GM06990 (cell line): Measurements from ENCODE around the gene CNIH2.

Experiments
- DNase-seq: peaks from one replicate; pipeline ENCODE4 v3.0.0-alpha.2; 2011; ENCODE audit not compliant: insufficient read length; ENCODE audit errors: extremely low read depth
- H3K27me3 ChIP-seq: replicated peaks from 2 replicates; pipeline ENCODE4 v1.6.0; 2011; ENCODE audit warnings: low read length; ENCODE audit not compliant: control insufficient read depth, insufficient read depth
- H3K36me3 ChIP-seq: 2 replicates; pipeline ENCODE4 v1.5.1; 2011; ENCODE audit warnings: low read length; ENCODE audit not compliant: control insufficient read depth, insufficient read depth
- H3K4me3 ChIP-seq: replicated peaks from 2 replicates; pipeline ENCODE4 v1.5.1; 2011; ENCODE audit warnings: low read depth, mild to moderate bottlenecking, control low read depth, low read length
- TF ChIP-seq, protein P1 (sequence below): IDR thresholded peaks from 2 replicates; pipeline ENCODE4 v1.5.1; 2011; ENCODE audit warnings: low read length, control low read depth, mild to moderate bottlenecking, inconsistent platforms; ENCODE audit not compliant: insufficient read depth, poor library complexity, severe bottlenecking

Gene CNIH2

DNA sequence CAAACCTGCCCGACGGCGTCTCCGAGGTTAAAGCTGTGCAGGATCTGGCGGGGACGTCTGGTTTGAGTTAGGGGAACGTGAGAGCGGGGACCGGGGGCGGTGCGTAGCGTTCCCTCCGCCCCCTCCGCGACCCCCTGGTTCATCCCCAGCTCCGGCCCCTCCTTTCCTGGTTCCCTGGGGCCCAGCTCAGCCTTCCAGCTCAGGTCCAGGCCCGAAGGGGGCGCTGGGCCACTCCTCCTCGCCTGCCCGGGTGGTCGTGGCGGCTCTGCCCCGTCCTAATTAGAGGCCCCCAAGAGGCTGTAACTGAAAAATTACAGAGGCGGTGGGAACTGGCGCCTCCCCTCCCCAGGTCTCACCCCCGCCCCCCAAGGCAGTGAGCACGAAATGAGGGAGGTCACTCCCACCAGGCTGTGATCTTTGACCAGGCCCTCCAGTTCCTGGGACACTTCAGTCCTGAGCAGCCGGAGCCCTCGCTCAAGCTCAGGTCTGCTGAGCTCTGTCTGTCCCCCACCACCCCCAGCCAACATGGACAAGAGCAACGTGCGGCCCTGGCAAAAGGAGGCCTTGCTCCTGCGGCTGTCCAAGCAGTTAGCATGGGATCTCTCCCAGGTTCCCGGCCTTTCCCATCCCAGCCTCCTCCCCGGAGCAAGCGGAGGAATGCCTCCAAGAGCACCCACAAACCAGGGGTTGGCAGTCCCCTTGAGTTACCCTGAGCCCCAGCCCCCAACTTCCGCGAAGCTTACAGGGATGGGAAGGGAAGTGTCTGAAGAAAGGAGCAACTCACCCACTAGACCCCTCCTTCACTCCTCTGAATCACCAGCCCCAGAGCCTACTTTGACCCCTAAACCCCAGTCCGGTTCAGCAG is 35.6 kb downstream of the CNIH2 start:
- Histone ChIP-seq H3K27me3 (no peaks in the 10 kb centered on the region; the same call in 1 of the 2 replicates), H3K36me3 (no peaks in the 10 kb centered on the region), H3K4me3 (no peak overlapping the region; the same call in 1 of the 2 replicates)
- no peak for DNase-seq
- TF ChIP-seq, protein P1, sequence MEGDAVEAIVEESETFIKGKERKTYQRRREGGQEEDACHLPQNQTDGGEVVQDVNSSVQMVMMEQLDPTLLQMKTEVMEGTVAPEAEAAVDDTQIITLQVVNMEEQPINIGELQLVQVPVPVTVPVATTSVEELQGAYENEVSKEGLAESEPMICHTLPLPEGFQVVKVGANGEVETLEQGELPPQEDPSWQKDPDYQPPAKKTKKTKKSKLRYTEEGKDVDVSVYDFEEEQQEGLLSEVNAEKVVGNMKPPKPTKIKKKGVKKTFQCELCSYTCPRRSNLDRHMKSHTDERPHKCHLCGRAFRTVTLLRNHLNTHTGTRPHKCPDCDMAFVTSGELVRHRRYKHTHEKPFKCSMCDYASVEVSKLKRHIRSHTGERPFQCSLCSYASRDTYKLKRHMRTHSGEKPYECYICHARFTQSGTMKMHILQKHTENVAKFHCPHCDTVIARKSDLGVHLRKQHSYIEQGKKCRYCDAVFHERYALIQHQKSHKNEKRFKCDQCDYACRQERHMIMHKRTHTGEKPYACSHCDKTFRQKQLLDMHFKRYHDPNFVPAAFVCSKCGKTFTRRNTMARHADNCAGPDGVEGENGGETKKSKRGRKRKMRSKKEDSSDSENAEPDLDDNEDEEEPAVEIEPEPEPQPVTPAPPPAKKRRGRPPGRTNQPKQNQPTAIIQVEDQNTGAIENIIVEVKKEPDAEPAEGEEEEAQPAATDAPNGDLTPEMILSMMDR, result no peak

DNA sequence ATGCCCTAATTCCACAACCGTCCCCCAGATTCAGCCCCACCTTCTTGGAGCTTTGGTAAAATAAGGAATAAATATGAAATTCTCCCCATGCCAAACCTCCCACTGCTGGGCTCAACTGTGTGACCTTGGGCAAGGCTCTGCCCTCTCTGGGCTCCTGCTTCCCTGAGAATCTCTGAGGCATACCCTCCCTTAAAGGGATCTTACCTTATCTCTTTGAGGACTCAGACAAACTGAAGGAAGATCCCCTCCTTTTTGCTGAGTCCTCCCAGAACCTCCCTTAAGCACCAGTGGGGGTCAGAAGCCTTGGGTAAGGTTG is 36.2 kb downstream of the CNIH2 start:
- no peaks in the 10 kb centered on the region for H3K36me3 ChIP-seq
- H3K27me3 ChIP-seq, result no peaks in the 10 kb centered on the region; the same call in 1 of the 2 replicates
- no peak for DNase-seq
- no peak overlapping the region for H3K4me3 ChIP-seq
- TF ChIP-seq, protein P1, result no peak

DNA sequence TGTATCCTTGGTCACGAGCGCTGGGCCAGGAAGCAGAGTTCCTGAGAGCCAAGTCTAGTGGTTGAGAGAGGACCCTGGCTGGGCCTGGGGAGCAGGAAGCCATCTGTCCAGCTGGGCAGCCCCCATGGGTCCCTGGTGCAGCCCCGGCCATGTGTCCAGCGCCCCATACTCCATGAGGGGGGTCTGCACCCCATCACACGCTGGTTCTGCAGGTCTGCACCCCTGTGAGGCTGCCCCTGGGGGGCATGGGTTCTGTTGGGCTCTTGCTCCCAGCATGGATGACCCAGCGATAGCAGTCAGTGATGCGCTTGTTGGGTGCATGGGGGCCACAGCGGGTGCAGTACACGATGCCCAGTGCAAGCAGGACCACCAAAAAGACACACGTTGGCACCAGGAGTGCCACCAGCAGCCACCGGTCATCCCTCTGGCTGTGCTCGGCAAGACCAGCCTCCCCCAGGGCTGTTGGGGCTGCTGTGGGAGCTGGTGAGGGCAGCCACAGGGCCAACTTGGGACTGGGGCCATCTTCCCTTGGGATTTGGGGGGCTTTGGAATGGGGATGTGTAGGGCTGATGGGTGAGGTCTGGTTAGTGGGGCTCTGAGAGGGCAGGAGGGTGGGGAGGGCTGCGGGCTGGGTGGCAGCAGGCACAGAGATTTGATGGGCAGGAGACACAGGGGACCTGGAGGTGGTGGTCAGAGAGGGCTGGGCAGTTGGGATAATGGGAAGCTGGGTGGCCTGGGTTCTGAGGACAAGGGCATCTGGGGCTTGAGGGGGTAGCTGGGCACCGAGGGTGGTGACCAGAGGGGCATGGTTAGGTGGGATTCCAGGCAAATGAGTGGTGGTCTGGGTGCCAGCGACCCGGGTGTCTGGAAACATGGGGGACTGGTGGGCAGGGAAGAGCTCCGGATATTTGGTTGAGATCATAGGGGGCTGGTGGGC is 36.9 kb downstream of the CNIH2 start:
- Histone ChIP-seq H3K27me3 (no peaks in the 10 kb centered on the region; the same call in 1 of the 2 replicates), H3K36me3 (no peaks in the 10 kb centered on the region), H3K4me3 (no peak overlapping the region)
- no peak for DNase-seq
- TF ChIP-seq, protein P1, result no peak

DNA sequence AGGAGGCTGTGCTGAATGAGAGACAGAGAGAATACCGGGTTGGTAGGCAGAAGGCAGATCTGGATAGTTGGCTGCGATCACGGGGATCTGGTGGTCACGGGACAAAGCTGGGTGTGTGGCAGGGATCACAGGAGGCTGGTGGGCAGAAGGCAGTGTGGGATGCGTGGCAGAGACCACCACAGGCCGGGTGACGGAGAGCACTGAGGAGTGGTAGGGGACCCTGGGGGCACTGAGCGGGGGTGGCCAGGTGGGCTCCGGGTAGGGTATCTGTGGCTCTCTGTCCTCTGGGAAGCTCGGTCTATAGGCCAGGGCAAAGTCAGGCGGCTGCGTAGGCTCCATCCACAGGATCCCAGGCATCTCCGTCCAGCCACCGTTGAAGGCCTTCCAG is 37.5 kb downstream of the CNIH2 start:
- Histone ChIP-seq H3K27me3 (no peaks in the 10 kb centered on the region; the same call in 1 of the 2 replicates), H3K4me3 (no peak overlapping the region), H3K36me3 (no peaks in the 10 kb centered on the region)
- TF ChIP-seq, protein P1, result no peak
- DNase-seq, result no peak

DNA sequence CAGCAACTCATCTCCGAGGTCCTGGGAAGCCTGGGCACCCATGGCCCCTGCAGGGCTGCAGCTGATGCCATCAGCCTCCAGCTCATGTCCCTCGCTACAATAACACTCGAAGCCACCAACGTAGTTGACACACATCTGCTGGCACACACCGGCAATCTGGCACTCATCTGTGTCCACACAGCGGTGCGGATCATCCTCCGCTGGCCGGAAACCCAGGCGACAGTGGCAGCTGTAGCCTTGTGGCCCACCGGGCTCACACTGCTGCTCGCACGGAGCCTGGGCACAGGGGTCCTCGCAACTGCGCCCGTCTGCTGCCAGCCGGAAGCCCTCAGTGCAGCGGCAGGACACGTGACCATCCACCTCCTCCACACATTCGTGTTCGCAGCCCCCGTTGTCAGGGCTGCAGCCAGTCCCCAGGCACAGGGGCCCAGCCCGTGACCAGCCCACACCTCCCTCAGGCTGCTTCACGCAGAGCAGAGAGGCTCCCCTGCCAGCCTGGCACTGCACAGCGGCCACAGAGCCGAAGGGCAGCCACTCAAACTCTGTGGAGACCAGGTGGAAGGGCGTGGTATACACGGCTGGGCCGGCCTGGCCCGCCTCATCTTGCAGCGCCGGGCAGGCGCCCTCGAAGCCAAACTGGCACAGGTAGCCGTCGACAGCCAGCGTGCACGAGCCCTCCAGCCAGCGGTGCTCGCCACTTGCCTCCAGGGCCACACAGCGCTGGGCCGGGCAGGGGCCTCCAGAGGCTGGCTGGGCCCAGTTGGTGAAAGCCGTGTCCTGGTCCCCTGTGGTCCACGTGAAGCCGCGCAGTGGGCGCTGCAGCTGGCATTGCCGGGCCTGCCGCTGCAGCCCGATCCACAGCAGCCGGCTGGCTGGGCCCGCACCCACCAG is 38.2 kb downstream of the CNIH2 start:
- no peak for DNase-seq

More for the DNA sequence above, 38.2 kb downstream of the CNIH2 start:
- Histone ChIP-seq H3K36me3 (no peaks in the 10 kb centered on the region), H3K27me3 (no peaks in the 10 kb centered on the region; the same call in 1 of the 2 replicates), H3K4me3 (no peak overlapping the region)
- TF ChIP-seq, protein P1, result no peak
